GM23338 (cell line): ENCODE measurements around the gene IQSEC3. TPM values are rescaled to one million over a fixed set of nuclear protein-coding genes. Genes with fewer than 3 reads are reported as not detected.

Experiments
- ATAC-seq: fragments of 200-7000 bp; cut with Tn5 transposase; 3 replicates; pipeline ENCODE4 v1.9.1; 2020
- DNase-seq: peaks from one replicate; pipeline ENCODE4 v3.0.0-alpha.2; 2015; ENCODE audit warnings: low spot score
- H2AFZ ChIP-seq: fragments of 200-600 bp; sonication (generic); 2 replicates; pipeline ENCODE4 v1.8.0; 2016; ENCODE audit warnings: antibody characterized with exemption, mild to moderate bottlenecking, moderate library complexity
- H3F3A ChIP-seq: fragments of 200-600 bp; sonication (generic); replicated peaks from 2 replicates; pipeline ENCODE4 v1.8.0; 2017; ENCODE audit warnings: antibody characterized with exemption, mixed run types, low read depth
- H3K27ac ChIP-seq: fragments of 200-600 bp; sonication (generic); 2 replicates; pipeline ENCODE4 v1.6.1; 2016; ENCODE audit warnings: low read depth
- H3K27me3 ChIP-seq: fragments of 200-600 bp; sonication (generic); 2 replicates; pipeline ENCODE4 v1.8.0; 2016; ENCODE audit warnings: mild to moderate bottlenecking, mixed run types, moderate library complexity; ENCODE audit not compliant: insufficient read depth
- H3K36me3 ChIP-seq: fragments of 200-600 bp; sonication (generic); 2 replicates; pipeline ENCODE4 v1.8.0; 2016; ENCODE audit warnings: mild to moderate bottlenecking; ENCODE audit not compliant: insufficient read depth
- H3K4me1 ChIP-seq: fragments of 200-600 bp; sonication (generic); 2 replicates; pipeline ENCODE4 v1.8.0; 2016; ENCODE audit warnings: mild to moderate bottlenecking, moderate library complexity; ENCODE audit not compliant: insufficient read depth
- H3K4me2 ChIP-seq: fragments of 200-600 bp; sonication (generic); 2 replicates; pipeline ENCODE4 v1.7.1; 2017; ENCODE audit warnings: mixed run types
- H3K4me3 ChIP-seq: fragments of 200-600 bp; sonication (generic); 2 replicates; pipeline ENCODE4 v1.6.1; 2016; ENCODE audit warnings: mixed run types
- H3K79me2 ChIP-seq: fragments of 200-600 bp; sonication (generic); replicated peaks from 2 replicates; pipeline ENCODE4 v1.8.0; 2017; ENCODE audit warnings: mild to moderate bottlenecking; ENCODE audit not compliant: insufficient read depth
- H3K9me2 ChIP-seq: fragments of 200-600 bp; sonication (generic); 2 replicates; pipeline ENCODE4 v1.8.0; 2017; ENCODE audit not compliant: insufficient read depth
- H4K20me1 ChIP-seq: fragments of 200-600 bp; sonication (generic); replicated peaks from 2 replicates; pipeline ENCODE4 v1.8.0; 2017; ENCODE audit warnings: mild to moderate bottlenecking; ENCODE audit not compliant: insufficient read depth
- H3K27ac Mint-ChIP-seq: 2 replicates; pipeline ENCODE4 v1.8.0; 2020; ENCODE audit warnings: inconsistent platforms, mild to moderate bottlenecking, moderate library complexity, mixed read lengths
- H3K27me3 Mint-ChIP-seq: 3 replicates; pipeline ENCODE4 v1.8.0; 2022; ENCODE audit warnings: low read depth, mild to moderate bottlenecking, moderate library complexity, mixed read lengths, inconsistent platforms; ENCODE audit not compliant: insufficient read depth, poor library complexity
- H3K36me3 Mint-ChIP-seq: 3 replicates; pipeline ENCODE4 v1.8.0; 2021; ENCODE audit warnings: low read depth, mild to moderate bottlenecking, inconsistent platforms, moderate library complexity, mixed read lengths
- H3K4me1 Mint-ChIP-seq: 3 replicates; pipeline ENCODE4 v1.8.0; 2020; ENCODE audit warnings: mild to moderate bottlenecking, inconsistent platforms, mixed read lengths
- H3K4me3 Mint-ChIP-seq: 3 replicates; pipeline ENCODE4 v1.8.0; 2021; ENCODE audit warnings: moderate library complexity, mild to moderate bottlenecking, inconsistent platforms, mixed read lengths
- H3K9me3 Mint-ChIP-seq: 3 replicates; pipeline ENCODE4 v1.8.0; 2020; ENCODE audit warnings: moderate library complexity, mild to moderate bottlenecking, inconsistent platforms, mixed read lengths
- CREB1 ChIP-seq: fragments of 250-450 bp; sonication (Bioruptor Pico); IDR thresholded peaks from 2 replicates; pipeline ENCODE4 v1.5.0; 2020; ENCODE audit warnings: low read depth, mild to moderate bottlenecking, moderate library complexity
- CTCF ChIP-seq, 2 experiments: fragments of 200-600 bp in 1 of 2; sonication (generic) in 1 of 2; conservative IDR thresholded peaks; 2 replicates each; pipeline versions ENCODE4 v1.5.1 to v1.6.1; 2016 to 2017; ENCODE audit warnings: antibody characterized with exemption in 2 of 2, low read depth in 2 of 2, mild to moderate bottlenecking in 2 of 2, moderate library complexity in 1 of 2
- EZH2 ChIP-seq: fragments of 200-600 bp; sonication (generic); IDR thresholded peaks from one replicate; pipeline ENCODE4 v1.8.0; 2017; ENCODE audit warnings: antibody characterized with exemption, mild to moderate bottlenecking, low read depth; ENCODE audit not compliant: unreplicated experiment
- NANOG ChIP-seq: IDR thresholded peaks from 2 replicates; pipeline ENCODE4 v1.6.1; 2016; ENCODE audit warnings: antibody characterized with exemption, borderline replicate concordance
- POLR2AphosphoS5 ChIP-seq: IDR thresholded peaks from 2 replicates; pipeline ENCODE4 v1.6.1; 2016; ENCODE audit warnings: antibody characterized with exemption, low read depth
- ZNF114 ChIP-seq: fragments of 250-450 bp; sonication (Bioruptor Pico); IDR thresholded peaks from 2 replicates; pipeline ENCODE4 v1.5.0; 2020; ENCODE audit warnings: mild to moderate bottlenecking, moderate library complexity
- ZNF331 ChIP-seq: fragments of 250-450 bp; sonication (Bioruptor Pico); IDR thresholded peaks from 2 replicates; pipeline ENCODE4 v1.5.0; 2020; ENCODE audit warnings: low read depth, mild to moderate bottlenecking, moderate library complexity
- polyA plus RNA-seq: library from polyadenylated mRNA; unstranded; fragments of >200 nt; fragmentation: Nextera tagmentation; extraction: Ambion mirVana; gene quantifications from 2 replicates; pipeline ENCODE4 v1.2.1, GENCODE V29; 2016
- total RNA-seq: library from RNA; depleted of rRNA; stranded (reverse); fragments of >200 nt; shearing (Covaris generic); gene quantifications from 2 replicates; pipeline ENCODE4 v1.2.3, GENCODE V29; 2014
- TF ChIP-seq, protein P1 (sequence below): fragments of 250-450 bp; sonication (Bioruptor Pico); IDR thresholded peaks from 2 replicates; pipeline ENCODE4 v1.5.0; 2020; ENCODE audit warnings: mild to moderate bottlenecking, moderate library complexity

The IQSEC3 gene
- total and polyA plus RNA-seq, 2 experiments from 2014 or later = 2.1 to 3.6 TPM

GRCh38 chr12:191541-191940 lies 125.0 kb downstream of the IQSEC3 start:
- Mint-ChIP-seq H3K4me3 (no peak overlapping the region), H3K9me3 (peaks cover 2% of the 10 kb centered on the region; the same call in 2 of the 3 replicates), H3K27me3 (peaks cover 18% of the 10 kb centered on the region), H3K4me1 (peaks cover 5% of the 10 kb centered on the region; the same call in 2 of the 3 replicates), H3K36me3 (no peaks in the 10 kb centered on the region), H3K27ac (no peak overlapping the region)
- no peak for ATAC-seq
- Histone ChIP-seq H4K20me1 (no peaks in the 10 kb centered on the region), H3F3A (no peaks in the 10 kb centered on the region), H2AFZ (no peak overlapping the region), H3K27ac (no peak overlapping the region), H3K79me2 (no peaks in the 10 kb centered on the region), H3K4me3 (no peak overlapping the region), H3K36me3 (no peaks in the 10 kb centered on the region), H3K4me1 (peaks cover 4% of the 10 kb centered on the region; the same call in 1 of the 2 replicates), H3K9me2 (no peaks in the 10 kb centered on the region), H3K4me2 (no peak overlapping the region), H3K27me3 (peaks cover 22% of the 10 kb centered on the region; the same call in 1 of the 2 replicates)
- TF ChIP-seq CTCF (conservative IDR thresholded peaks at IDR 0.05; ENCODE audit: low read depth in 2 of 2) (no peak), POLR2AphosphoS5 (no peak), NANOG (no peak), CREB1 (no peak), EZH2 (no peak), ZNF331 (no peak), ZNF114 (CRISPR knock-in tag) (no peak)
- TF ChIP-seq, protein P1, sequence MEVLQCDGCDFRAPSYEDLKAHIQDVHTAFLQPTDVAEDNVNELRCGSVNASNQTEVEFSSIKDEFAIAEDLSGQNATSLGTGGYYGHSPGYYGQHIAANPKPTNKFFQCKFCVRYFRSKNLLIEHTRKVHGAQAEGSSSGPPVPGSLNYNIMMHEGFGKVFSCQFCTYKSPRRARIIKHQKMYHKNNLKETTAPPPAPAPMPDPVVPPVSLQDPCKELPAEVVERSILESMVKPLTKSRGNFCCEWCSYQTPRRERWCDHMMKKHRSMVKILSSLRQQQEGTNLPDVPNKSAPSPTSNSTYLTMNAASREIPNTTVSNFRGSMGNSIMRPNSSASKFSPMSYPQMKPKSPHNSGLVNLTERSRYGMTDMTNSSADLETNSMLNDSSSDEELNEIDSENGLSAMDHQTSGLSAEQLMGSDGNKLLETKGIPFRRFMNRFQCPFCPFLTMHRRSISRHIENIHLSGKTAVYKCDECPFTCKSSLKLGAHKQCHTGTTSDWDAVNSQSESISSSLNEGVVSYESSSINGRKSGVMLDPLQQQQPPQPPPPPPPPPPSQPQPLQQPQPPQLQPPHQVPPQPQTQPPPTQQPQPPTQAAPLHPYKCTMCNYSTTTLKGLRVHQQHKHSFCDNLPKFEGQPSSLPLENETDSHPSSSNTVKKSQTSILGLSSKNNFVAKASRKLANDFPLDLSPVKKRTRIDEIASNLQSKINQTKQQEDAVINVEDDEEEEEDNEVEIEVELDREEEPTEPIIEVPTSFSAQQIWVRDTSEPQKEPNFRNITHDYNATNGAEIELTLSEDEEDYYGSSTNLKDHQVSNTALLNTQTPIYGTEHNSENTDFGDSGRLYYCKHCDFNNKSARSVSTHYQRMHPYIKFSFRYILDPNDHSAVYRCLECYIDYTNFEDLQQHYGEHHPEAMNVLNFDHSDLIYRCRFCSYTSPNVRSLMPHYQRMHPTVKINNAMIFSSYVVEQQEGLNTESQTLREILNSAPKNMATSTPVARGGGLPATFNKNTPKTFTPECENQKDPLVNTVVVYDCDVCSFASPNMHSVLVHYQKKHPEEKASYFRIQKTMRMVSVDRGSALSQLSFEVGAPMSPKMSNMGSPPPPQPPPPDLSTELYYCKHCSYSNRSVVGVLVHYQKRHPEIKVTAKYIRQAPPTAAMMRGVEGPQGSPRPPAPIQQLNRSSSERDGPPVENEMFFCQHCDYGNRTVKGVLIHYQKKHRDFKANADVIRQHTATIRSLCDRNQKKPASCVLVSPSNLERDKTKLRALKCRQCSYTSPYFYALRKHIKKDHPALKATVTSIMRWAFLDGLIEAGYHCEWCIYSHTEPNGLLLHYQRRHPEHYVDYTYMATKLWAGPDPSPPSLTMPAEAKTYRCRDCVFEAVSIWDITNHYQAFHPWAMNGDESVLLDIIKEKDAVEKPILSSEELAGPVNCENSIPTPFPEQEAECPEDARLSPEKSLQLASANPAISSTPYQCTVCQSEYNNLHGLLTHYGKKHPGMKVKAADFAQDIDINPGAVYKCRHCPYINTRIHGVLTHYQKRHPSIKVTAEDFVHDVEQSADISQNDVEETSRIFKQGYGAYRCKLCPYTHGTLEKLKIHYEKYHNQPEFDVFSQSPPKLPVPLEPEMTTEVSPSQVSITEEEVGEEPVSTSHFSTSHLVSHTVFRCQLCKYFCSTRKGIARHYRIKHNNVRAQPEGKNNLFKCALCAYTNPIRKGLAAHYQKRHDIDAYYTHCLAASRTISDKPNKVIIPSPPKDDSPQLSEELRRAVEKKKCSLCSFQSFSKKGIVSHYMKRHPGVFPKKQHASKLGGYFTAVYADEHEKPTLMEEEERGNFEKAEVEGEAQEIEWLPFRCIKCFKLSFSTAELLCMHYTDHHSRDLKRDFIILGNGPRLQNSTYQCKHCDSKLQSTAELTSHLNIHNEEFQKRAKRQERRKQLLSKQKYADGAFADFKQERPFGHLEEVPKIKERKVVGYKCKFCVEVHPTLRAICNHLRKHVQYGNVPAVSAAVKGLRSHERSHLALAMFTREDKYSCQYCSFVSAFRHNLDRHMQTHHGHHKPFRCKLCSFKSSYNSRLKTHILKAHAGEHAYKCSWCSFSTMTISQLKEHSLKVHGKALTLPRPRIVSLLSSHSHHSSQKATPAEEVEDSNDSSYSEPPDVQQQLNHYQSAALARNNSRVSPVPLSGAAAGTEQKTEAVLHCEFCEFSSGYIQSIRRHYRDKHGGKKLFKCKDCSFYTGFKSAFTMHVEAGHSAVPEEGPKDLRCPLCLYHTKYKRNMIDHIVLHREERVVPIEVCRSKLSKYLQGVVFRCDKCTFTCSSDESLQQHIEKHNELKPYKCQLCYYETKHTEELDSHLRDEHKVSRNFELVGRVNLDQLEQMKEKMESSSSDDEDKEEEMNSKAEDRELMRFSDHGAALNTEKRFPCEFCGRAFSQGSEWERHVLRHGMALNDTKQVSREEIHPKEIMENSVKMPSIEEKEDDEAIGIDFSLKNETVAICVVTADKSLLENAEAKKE (CRISPR knock-in tag) = no peak
- DNase-seq = no peak
